Measurements from ENCODE around the gene COQ3.

GRCh38 chr6:99349171-99350141, 44.5 kb downstream of the COQ3 start, which contains the start of gene FAXC:
- TF ChIP-seq CTCF (optimal IDR thresholded peaks at IDR 0.05 in 1 of 3, IDR thresholded peaks at IDR 0.05 in 1 of 3, conservative IDR thresholded peaks at IDR 0.05 in 1 of 3; ENCODE audit: extremely low read depth in 1 of 3, insufficient read depth in 2 of 3, low read length in 3 of 3) (peak in 2 of 3 experiments; percentile 19 to 45), EZH2 (IDR thresholded peaks at IDR 0.05; ENCODE audit: low read length) (no peak)

Data from keratinocyte (primary cell).